ENCODE data around the gene FBXO31. TPM values are rescaled to one million over a fixed set of nuclear protein-coding genes. Genes with fewer than 3 reads are reported as not detected.
A peak's percentile ranks its signal among the peaks of the same experiment; 100 is the strongest.

Gene FBXO31
- total and polyA plus RNA-seq, 2 donors (not counting 3 experiments of a cell fraction or from before 2014, with no cell fraction given): 17.1 to 31.8 TPM

- H4K20me1 ChIP-seq (replicated peaks; ENCODE audit: control insufficient read depth, extremely low read depth, insufficient read depth, low read length): peaks cover 11% of the 10 kb centered on the region
- CTCF ChIA-PET: no interaction called here
- dilution Hi-C loops (cut with MboI; ENCODE audit: extremely low pct_ligation_motif_present, low sequenced_read_pairs): no loop called here
- FAIRE-seq (no peak), DNase-seq (ENCODE audit: low read depth, low spot score) (no peak)
- H3K4me1 ChIP-seq (ENCODE audit: control insufficient read depth, extremely low read depth, insufficient read depth, low read length): peaks cover 34% of the 10 kb centered on the region
- peak overlapping the region; percentile 0 for H2AFZ ChIP-seq (ENCODE audit: low read depth, low read length)
- H3K4me3 ChIP-seq (replicated peaks in 1 of 3; ENCODE audit: insufficient read depth in 1 of 3, low read depth in 1 of 3, low read length in 3 of 3): peak overlapping the region; percentile 24 to 86 (median 49)
- H3K9me1 ChIP-seq (replicated peaks; ENCODE audit: control insufficient read depth, extremely low read depth, insufficient read depth, low read length): no peaks in the 10 kb centered on the region
- H3K36me3 ChIP-seq (ENCODE audit: control insufficient read depth in 2 of 2, extremely low read depth in 1 of 2, insufficient read depth in 2 of 2, low read length in 2 of 2): peaks cover 0 to 2% of the 10 kb centered on the region in 2 experiments
- peak overlapping the region; percentile 97 for H3K9ac ChIP-seq (replicated peaks; ENCODE audit: extremely low read depth, insufficient read depth, low read length)
- POLR2A ChIA-PET: no interaction called here
- no peaks in the 10 kb centered on the region for H3K27me3 ChIP-seq (ENCODE audit: control insufficient read depth in 2 of 2, insufficient read depth in 2 of 2, low read length in 2 of 2)
- H3K9me3 ChIP-seq (replicated peaks; ENCODE audit: control insufficient read depth, insufficient read depth, low read length): no peaks in the 10 kb centered on the region
- no peak for TF ChIP-seq POLR2AphosphoS5 (IDR thresholded peaks at IDR 0.05; ENCODE audit: insufficient read depth, low read depth, low read length)
- no peak for TF ChIP-seq FOS (IDR thresholded peaks at IDR 0.05; ENCODE audit: borderline replicate concordance, insufficient read depth, low read length)
- TF ChIP-seq MYC (IDR thresholded peaks at IDR 0.05; ENCODE audit: low read depth, low read length): no peak
- TF ChIP-seq MAX (IDR thresholded peaks at IDR 0.05; ENCODE audit: insufficient read depth, insufficient read length): no peak
- peak; percentile 0 for TF ChIP-seq POLR2A (IDR thresholded peaks at IDR 0.05; ENCODE audit: low read depth, low read length)
- no peak for TF ChIP-seq GATA2 (IDR thresholded peaks at IDR 0.05; ENCODE audit: insufficient read depth, insufficient read length, low read depth, low read length)
- no peak for TF ChIP-seq EZH2 (IDR thresholded peaks at IDR 0.05; ENCODE audit: borderline replicate concordance, low read depth, low read length, severe bottlenecking)
- H3K79me2 ChIP-seq (ENCODE audit: control insufficient read depth, insufficient read depth, low read length): peaks cover 35% of the 10 kb centered on the region
- intact Hi-C loops (cut with micrococcal nuclease): loop anchor here (5.0 kb wide), 2 partner anchors 46 to 829 kb away; no protein-coding TSS in a partner anchor
- BruUV-seq (replicated peaks): TSS peak; percentile 63
- H3K27ac ChIP-seq (ENCODE audit: insufficient read depth, low read depth, low read length): peak overlapping the region; percentile 93
- peak overlapping the region; percentile 43 for H3K4me2 ChIP-seq (ENCODE audit: insufficient read depth, low read length)
Measured at GRCh38 chr16:87391324-87391949, 7.9 kb upstream of the FBXO31 start.

Measured in endothelial cell of umbilical vein (primary cell).